ENCODE results near the gene LYPLA2. TPM values are rescaled to one million over a fixed set of nuclear protein-coding genes. Genes with fewer than 3 reads are reported as not detected.
"Not testable (repeated sequence)": the region's sequence is repeated elsewhere in the genome, so short reads cannot be mapped to it uniquely, and the experiment has no call there.

The LYPLA2 gene
- total and polyA plus RNA-seq, 9 donors: 23.5 to 42.9 (median 37.1) TPM

DNA sequence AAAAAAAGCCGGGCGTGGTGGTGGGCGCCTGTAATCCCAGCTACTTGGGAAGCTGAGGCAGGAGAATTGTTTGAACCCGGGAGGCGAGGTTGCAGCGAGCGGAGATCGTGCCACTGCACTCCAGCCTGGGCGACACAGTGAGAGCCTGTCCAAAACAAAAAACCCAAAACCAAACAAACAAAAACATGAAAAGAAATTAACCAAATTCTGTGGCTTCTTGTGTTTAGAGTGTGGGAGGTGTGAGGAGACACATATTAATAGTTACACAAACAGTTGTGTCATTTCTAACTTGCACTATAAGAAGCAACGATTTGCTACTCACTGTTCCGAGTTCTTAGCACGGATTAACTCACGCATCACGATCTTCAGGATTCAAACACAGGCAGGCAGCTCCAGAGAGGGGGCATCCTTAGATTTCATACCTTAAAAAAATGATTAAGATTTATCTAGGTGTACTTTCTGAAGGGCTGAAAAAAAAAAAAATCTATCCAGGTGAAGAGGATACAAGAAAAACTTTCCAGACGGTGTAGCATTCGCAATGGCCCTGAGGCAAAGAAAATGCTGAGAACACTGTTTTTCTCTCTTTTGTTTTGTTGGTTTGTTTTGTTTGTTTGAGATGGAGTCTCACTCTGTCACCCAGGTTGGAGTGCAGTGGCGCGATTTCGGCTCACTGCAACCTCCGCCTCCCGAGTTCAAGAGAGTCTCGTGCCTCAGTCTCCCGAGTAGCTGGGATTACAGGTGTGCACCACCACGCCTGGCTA lies 35.0 kb downstream of the LYPLA2 start:
- peak overlapping the region; percentile 88 for H3K4me3 ChIP-seq (ENCODE audit: low read length)
- no peaks in the 10 kb centered on the region for H3K36me3 ChIP-seq (ENCODE audit: control insufficient read depth, insufficient read depth, low read length)
- 84% methylated on average over 9 of the region's 24 CpGs for WGBS (ENCODE audit: insufficient coverage)
- DNase-seq: no peak
- H3K27ac ChIP-seq (ENCODE audit: low read length): peak overlapping the region; percentile 83
- H3K9me3 ChIP-seq (replicated peaks; ENCODE audit: control insufficient read depth, low read depth, low read length): no peaks in the 10 kb centered on the region
- H3K4me1 ChIP-seq (ENCODE audit: control insufficient read depth, insufficient read depth, low read length): peaks cover 9% of the 10 kb centered on the region
- no peaks in the 10 kb centered on the region for H3K27me3 ChIP-seq (ENCODE audit: control insufficient read depth, insufficient read depth, low read length)

DNA sequence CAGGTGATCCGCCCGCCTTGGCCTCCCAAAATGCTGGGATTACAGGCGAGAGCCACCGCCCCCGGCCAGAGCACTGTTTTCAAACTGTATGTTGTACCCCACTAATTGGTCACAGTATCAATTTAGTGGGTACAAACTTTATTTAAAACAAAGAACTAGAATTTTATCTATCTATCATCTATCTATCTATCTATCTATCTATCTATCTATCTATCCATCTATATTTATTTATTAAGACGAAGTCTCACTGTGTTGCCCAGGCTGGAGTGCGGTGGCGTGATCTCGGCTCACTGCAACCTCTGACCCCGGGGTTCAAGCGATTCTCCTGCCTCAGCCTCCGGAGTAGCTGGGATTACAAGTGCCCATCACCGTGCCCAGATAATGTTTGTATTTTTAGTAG lies 35.6 kb downstream of the LYPLA2 start:
- H3K4me3 ChIP-seq (ENCODE audit: low read length); H3K27me3 ChIP-seq (ENCODE audit: control insufficient read depth, insufficient read depth, low read length); DNase-seq; H3K9me3 ChIP-seq (replicated peaks; ENCODE audit: control insufficient read depth, low read depth, low read length); H3K27ac ChIP-seq (ENCODE audit: low read length); H3K4me1 ChIP-seq (ENCODE audit: control insufficient read depth, insufficient read depth, low read length); H3K36me3 ChIP-seq (ENCODE audit: control insufficient read depth, insufficient read depth, low read length): not testable (repeated sequence)
- WGBS (ENCODE audit: insufficient coverage): 100% methylated on average over 1 of the region's 13 CpGs

DNA sequence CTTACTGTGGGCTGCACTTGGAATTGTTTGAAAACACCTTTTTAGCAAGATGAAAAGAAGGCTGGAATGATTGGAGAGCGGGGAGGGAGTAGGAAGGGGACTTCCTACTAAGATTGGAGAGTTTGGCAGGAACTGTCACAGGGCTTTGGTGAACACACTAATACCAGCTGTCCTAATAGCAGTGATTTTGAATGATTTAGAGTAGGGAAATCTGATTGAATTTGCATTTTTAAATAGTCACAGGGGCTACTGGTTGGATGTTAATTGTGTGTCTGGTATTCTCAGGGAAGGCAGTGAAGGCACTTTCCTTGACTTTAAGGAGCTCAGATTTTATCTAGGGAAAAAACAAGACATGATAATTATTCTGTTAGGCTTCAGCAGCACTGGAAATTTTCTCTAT lies 36.8 kb downstream of the LYPLA2 start:
- 25% methylated on average over 1 of the region's 1 CpG for WGBS (ENCODE audit: insufficient coverage)
- no peaks in the 10 kb centered on the region for H3K9me3 ChIP-seq (replicated peaks; ENCODE audit: control insufficient read depth, low read depth, low read length)
- DNase-seq: no peak

DNA sequence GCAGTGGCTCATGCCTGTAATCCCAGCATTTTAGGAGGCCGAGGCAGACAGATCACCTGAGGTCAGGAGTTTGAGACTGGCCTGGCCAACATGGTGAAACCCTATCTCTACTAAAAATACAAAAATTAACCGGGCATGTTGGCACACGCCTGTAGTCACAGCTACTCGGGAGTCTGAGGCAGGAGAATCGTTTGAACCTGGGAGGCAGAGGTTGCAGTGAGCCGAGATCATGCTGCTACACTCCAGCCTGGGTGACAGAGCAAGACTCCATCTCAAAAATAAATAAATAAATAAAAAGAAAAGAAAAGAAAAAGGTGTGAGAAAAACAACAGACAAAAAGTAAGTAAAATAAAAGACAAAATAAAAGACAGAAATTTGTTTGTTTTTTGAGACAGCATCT lies 43.2 kb downstream of the LYPLA2 start:
- WGBS (ENCODE audit: insufficient coverage): 80% methylated on average over 2 of the region's 6 CpGs
- not testable (repeated sequence) for H3K36me3 ChIP-seq (ENCODE audit: control insufficient read depth, insufficient read depth, low read length); H3K27ac ChIP-seq (ENCODE audit: low read length)

More for the DNA sequence above, 36.8 kb downstream of the LYPLA2 start:
- no peaks in the 10 kb centered on the region for H3K27me3 ChIP-seq (ENCODE audit: control insufficient read depth, insufficient read depth, low read length)
- H3K27ac ChIP-seq (ENCODE audit: low read length): no peak overlapping the region
- peaks cover 9% of the 10 kb centered on the region for H3K4me1 ChIP-seq (ENCODE audit: control insufficient read depth, insufficient read depth, low read length)
- no peaks in the 10 kb centered on the region for H3K36me3 ChIP-seq (ENCODE audit: control insufficient read depth, insufficient read depth, low read length)
- no peak overlapping the region for H3K4me3 ChIP-seq (ENCODE audit: low read length)

DNA sequence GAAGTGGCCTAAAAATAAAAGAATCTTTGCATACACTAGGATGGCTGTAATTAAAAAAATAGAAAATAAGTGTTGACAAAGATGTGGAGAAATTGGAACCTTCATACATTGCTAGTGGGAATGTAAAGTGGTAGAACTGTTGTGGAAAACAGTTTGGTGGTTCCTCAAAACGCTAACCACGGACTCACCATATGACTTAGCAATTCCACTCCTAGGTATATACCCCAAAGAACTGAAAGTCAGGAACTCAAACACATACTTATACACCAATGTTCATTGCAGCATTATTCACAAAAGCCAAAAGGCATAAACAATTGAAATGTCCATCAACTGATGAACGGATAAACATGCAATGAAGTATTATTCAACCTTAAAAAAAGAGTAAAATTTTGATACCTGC lies 45.1 kb downstream of the LYPLA2 start:
- Histone ChIP-seq H3K36me3 (ENCODE audit: control insufficient read depth, insufficient read depth, low read length) (no peaks in the 10 kb centered on the region), H3K4me3 (ENCODE audit: low read length) (no peak overlapping the region), H3K9me3 (replicated peaks; ENCODE audit: control insufficient read depth, low read depth, low read length) (no peaks in the 10 kb centered on the region), H3K27me3 (ENCODE audit: control insufficient read depth, insufficient read depth, low read length) (peaks cover 6% of the 10 kb centered on the region), H3K4me1 (ENCODE audit: control insufficient read depth, insufficient read depth, low read length) (peaks cover 8% of the 10 kb centered on the region), H3K27ac (ENCODE audit: low read length) (no peak overlapping the region)
- WGBS (ENCODE audit: insufficient coverage): no CpG with 5 or more reads among the region's 3 CpGs
- DNase-seq: no peak

More for the DNA sequence above, 43.2 kb downstream of the LYPLA2 start:
- not testable (repeated sequence) for DNase-seq; H3K27me3 ChIP-seq (ENCODE audit: control insufficient read depth, insufficient read depth, low read length); H3K4me1 ChIP-seq (ENCODE audit: control insufficient read depth, insufficient read depth, low read length); H3K4me3 ChIP-seq (ENCODE audit: low read length); H3K9me3 ChIP-seq (replicated peaks; ENCODE audit: control insufficient read depth, low read depth, low read length)

DNA sequence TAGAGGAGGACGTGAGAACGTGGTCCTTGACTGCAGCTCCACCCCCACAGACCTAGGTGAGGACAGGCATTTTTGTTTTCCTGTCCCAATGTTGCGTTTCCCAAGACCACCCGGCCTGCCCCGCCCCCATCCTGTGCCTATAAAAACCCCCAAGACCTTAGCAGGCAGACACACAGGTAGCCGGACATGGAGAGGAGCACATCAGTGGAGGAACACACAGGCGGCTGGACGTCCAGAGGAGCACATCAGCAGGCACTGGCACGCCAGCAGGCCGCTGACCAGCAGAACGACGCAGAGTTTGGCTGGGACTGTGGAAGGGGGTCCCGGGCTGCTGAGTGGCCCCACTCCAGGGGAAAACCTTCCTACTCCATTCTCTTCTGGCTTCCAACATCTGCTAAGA lies 47.0 kb downstream of the LYPLA2 start:
- H3K36me3 ChIP-seq (ENCODE audit: control insufficient read depth, insufficient read depth, low read length): no peaks in the 10 kb centered on the region
- 6% methylated on average over 6 of the region's 13 CpGs for WGBS (ENCODE audit: insufficient coverage)
- H3K27ac ChIP-seq (ENCODE audit: low read length): no peak overlapping the region
- H3K9me3 ChIP-seq (replicated peaks; ENCODE audit: control insufficient read depth, low read depth, low read length): no peaks in the 10 kb centered on the region
- peaks cover 8% of the 10 kb centered on the region for H3K4me1 ChIP-seq (ENCODE audit: control insufficient read depth, insufficient read depth, low read length)
- DNase-seq: no peak
- H3K27me3 ChIP-seq (ENCODE audit: control insufficient read depth, insufficient read depth, low read length): peaks cover 6% of the 10 kb centered on the region
- no peak overlapping the region for H3K4me3 ChIP-seq (ENCODE audit: low read length)

DNA sequence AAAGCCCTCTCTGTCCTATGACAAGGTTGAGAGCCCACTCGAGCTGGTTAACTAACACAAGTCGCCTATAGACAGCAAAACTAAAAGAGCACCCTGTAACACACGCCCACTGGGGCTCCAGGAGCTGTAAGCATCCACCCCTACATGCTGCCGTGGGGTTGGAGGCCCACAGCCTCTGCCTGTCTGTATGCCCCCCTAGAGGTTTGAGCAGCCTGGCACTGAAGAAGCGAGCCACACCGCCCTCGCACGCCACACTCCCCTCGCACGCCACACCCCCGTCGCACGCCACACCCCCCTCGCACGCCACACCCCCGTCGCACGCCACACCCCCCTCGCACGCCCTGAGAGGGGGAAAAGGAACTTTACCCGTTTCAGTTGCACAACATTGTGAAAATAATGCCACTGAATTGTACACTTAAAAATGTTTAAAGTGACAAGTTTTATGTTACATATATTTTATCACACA lies 47.5 kb downstream of the LYPLA2 start:
- peak; percentile 37 for DNase-seq
- Histone ChIP-seq H3K4me3 (ENCODE audit: low read length) (peak overlapping the region; percentile 29), H3K27me3 (ENCODE audit: control insufficient read depth, insufficient read depth, low read length) (peaks cover 6% of the 10 kb centered on the region), H3K36me3 (ENCODE audit: control insufficient read depth, insufficient read depth, low read length) (no peaks in the 10 kb centered on the region), H3K9me3 (replicated peaks; ENCODE audit: control insufficient read depth, low read depth, low read length) (no peaks in the 10 kb centered on the region), H3K27ac (ENCODE audit: low read length) (no peak overlapping the region), H3K4me1 (ENCODE audit: control insufficient read depth, insufficient read depth, low read length) (peaks cover 8% of the 10 kb centered on the region)
- 0% methylated on average over 1 of the region's 21 CpGs for WGBS (ENCODE audit: insufficient coverage)

DNA sequence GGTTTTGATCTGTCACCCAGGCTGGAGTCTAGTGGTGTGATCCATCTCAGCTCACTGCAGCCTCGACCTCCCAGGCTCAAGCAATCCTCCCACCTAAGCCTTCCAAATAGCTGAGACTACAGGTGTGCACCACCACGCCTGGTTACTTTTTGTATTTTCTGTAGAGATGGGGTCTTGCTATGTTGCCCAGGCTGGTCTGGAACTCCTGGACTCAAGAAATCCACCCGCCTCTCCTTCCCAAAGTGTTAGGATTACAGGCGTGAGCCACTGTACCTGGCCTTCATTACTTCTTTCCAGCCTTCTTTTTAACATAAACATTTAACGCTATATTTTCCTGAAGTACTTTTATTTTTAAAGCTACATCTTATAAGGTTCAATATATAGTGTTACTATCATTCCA lies 52.7 kb downstream of the LYPLA2 start:
- H3K27me3 ChIP-seq (ENCODE audit: control insufficient read depth, insufficient read depth, low read length): no peaks in the 10 kb centered on the region
- no peak overlapping the region for H3K4me3 ChIP-seq (ENCODE audit: low read length)
- H3K27ac ChIP-seq (ENCODE audit: low read length): no peak overlapping the region
- peaks cover 11% of the 10 kb centered on the region for H3K36me3 ChIP-seq (ENCODE audit: control insufficient read depth, insufficient read depth, low read length)
- peaks cover 2% of the 10 kb centered on the region for H3K9me3 ChIP-seq (replicated peaks; ENCODE audit: control insufficient read depth, low read depth, low read length)
- no peak for DNase-seq
- WGBS (ENCODE audit: insufficient coverage): 100% methylated on average over 1 of the region's 5 CpGs
- H3K4me1 ChIP-seq (ENCODE audit: control insufficient read depth, insufficient read depth, low read length): no peaks in the 10 kb centered on the region

Other genes starting within 250 kb of the LYPLA2 start
- gene ID3, start 231.6 kb upstream of the LYPLA2 start, total RNA-seq: 129 TPM
- 10 to 100 TPM; 46.9 to 98.2 (median 77.3) TPM for gene ID3, start 231.6 kb upstream of the LYPLA2 start, polyA plus RNA-seq (ENCODE audit: insufficient read depth in 1 of 8, insufficient read length in 8 of 8, low replicate concordance in 1 of 8)
- gene RPL11, start 99.3 kb upstream of the LYPLA2 start, total RNA-seq: 3,143 TPM
- 1,000 to 10,000 TPM; 2,763 to 3,658 (median 3,083) TPM for gene RPL11, start 99.3 kb upstream of the LYPLA2 start, polyA plus RNA-seq (ENCODE audit: insufficient read depth in 1 of 8, insufficient read length in 8 of 8, low replicate concordance in 1 of 8)
- gene ELOA, start 47.7 kb upstream of the LYPLA2 start, total RNA-seq: 25.6 TPM
- 10 to 100 TPM; 21.5 to 32.0 (median 27.5) TPM for gene ELOA, start 47.7 kb upstream of the LYPLA2 start, polyA plus RNA-seq (ENCODE audit: insufficient read depth in 1 of 8, insufficient read length in 8 of 8, low replicate concordance in 1 of 8)
- gene PITHD1, start 12.7 kb upstream of the LYPLA2 start, total RNA-seq: 42.6 TPM
- gene PITHD1, start 12.7 kb upstream of the LYPLA2 start, polyA plus RNA-seq (ENCODE audit: insufficient read depth in 1 of 8, insufficient read length in 8 of 8, low replicate concordance in 1 of 8): 10 to 100 TPM; 33.4 to 44.5 (median 37.8) TPM
- 27.4 TPM for gene GALE, start 9.6 kb downstream of the LYPLA2 start, total RNA-seq
- gene GALE, start 9.6 kb downstream of the LYPLA2 start, polyA plus RNA-seq (ENCODE audit: insufficient read depth in 1 of 8, insufficient read length in 8 of 8, low replicate concordance in 1 of 8): 10 to 100 TPM; 19.5 to 27.8 (median 22.7) TPM
- 33.7 TPM for gene HMGCL, start 34.3 kb downstream of the LYPLA2 start, total RNA-seq
- 10 to 100 TPM; 21.3 to 29.6 (median 22.6) TPM for gene HMGCL, start 34.3 kb downstream of the LYPLA2 start, polyA plus RNA-seq (ENCODE audit: insufficient read depth in 1 of 8, insufficient read length in 8 of 8, low replicate concordance in 1 of 8)
- 20.4 TPM for gene FUCA1, start 77.1 kb downstream of the LYPLA2 start, total RNA-seq
- 10 to 100 TPM; 12.7 to 17.7 (median 13.6) TPM for gene FUCA1, start 77.1 kb downstream of the LYPLA2 start, polyA plus RNA-seq (ENCODE audit: insufficient read depth in 1 of 8, insufficient read length in 8 of 8, low replicate concordance in 1 of 8)
- gene CNR2, start 122.2 kb downstream of the LYPLA2 start, total RNA-seq: under 0.01 TPM
- gene CNR2, start 122.2 kb downstream of the LYPLA2 start, polyA plus RNA-seq (ENCODE audit: insufficient read depth in 1 of 8, insufficient read length in 8 of 8, low replicate concordance in 1 of 8): under 1 TPM in 7 of 8 donors, not detected in 1; 0.03 to 0.12 (median 0.05) TPM
- gene PNRC2, start 168.7 kb downstream of the LYPLA2 start, total RNA-seq: 82.9 TPM
- 100 to 1,000 TPM in 7 of 8 donors, 10 to 100 TPM in 1; 98.3 to 131 (median 109) TPM for gene PNRC2, start 168.7 kb downstream of the LYPLA2 start, polyA plus RNA-seq (ENCODE audit: insufficient read depth in 1 of 8, insufficient read length in 8 of 8, low replicate concordance in 1 of 8)
- gene SRSF10, start 189.2 kb downstream of the LYPLA2 start, total RNA-seq: 77.4 TPM
- gene SRSF10, start 189.2 kb downstream of the LYPLA2 start, polyA plus RNA-seq (ENCODE audit: insufficient read depth in 1 of 8, insufficient read length in 8 of 8, low replicate concordance in 1 of 8): 100 to 1,000 TPM in 6 of 8 donors, 10 to 100 TPM in 2; 92.8 to 141 (median 111) TPM